HUES64 (cell line): ENCODE data around the gene SCARF1. TPM values are rescaled to one million over a fixed set of nuclear protein-coding genes. Genes with fewer than 3 reads are reported as not detected.
"Not testable (repeated sequence)": the region's sequence is repeated elsewhere in the genome, so short reads cannot be mapped to it uniquely, and the experiment has no call there.

Source experiments
- H3K27ac ChIP-seq: 2 replicates; pipeline ENCODE4 v1.7.0; 2013; ENCODE audit warnings: low read depth, low read length, inconsistent platforms
- H3K27me3 ChIP-seq: 2 replicates; pipeline ENCODE4 v1.6.1; 2013; ENCODE audit warnings: mild to moderate bottlenecking, low read length; ENCODE audit not compliant: insufficient read depth
- H3K36me3 ChIP-seq: 2 replicates; pipeline ENCODE4 v1.6.1; 2013; ENCODE audit warnings: mild to moderate bottlenecking, low read length; ENCODE audit not compliant: insufficient read depth
- H3K4me1 ChIP-seq: 2 replicates; pipeline ENCODE4 v1.6.1; 2013; ENCODE audit warnings: mild to moderate bottlenecking, low read length, moderate library complexity; ENCODE audit not compliant: insufficient read depth
- H3K4me3 ChIP-seq: 2 replicates; pipeline ENCODE4 v1.5.1; 2013; ENCODE audit warnings: mild to moderate bottlenecking, low read length, moderate library complexity
- H3K9ac ChIP-seq: 2 replicates; pipeline ENCODE4 v1.6.1; 2013; ENCODE audit warnings: mild to moderate bottlenecking, low read depth, low read length
- H3K9me3 ChIP-seq: 2 replicates; pipeline ENCODE4 v1.6.1; 2013; ENCODE audit warnings: low read depth, low read length; ENCODE audit not compliant: insufficient read depth
- WGBS: fragments of 150-250, 120-280 bp; methylation state at CpG from one replicate; pipeline ENCODE4 v1.1.7; 2013; ENCODE audit warnings: missing lambda C conversion rate; 5-methylcytosine and 5-hydroxymethylcytosine counted together
- polyA plus RNA-seq, 2 experiments: library from polyadenylated mRNA; stranded (reverse); fragments of 50-300 nt; gene quantifications; one replicate each; pipeline ENCODE4 v1.2.3, GENCODE V29; 2013

Gene SCARF1, protein sequence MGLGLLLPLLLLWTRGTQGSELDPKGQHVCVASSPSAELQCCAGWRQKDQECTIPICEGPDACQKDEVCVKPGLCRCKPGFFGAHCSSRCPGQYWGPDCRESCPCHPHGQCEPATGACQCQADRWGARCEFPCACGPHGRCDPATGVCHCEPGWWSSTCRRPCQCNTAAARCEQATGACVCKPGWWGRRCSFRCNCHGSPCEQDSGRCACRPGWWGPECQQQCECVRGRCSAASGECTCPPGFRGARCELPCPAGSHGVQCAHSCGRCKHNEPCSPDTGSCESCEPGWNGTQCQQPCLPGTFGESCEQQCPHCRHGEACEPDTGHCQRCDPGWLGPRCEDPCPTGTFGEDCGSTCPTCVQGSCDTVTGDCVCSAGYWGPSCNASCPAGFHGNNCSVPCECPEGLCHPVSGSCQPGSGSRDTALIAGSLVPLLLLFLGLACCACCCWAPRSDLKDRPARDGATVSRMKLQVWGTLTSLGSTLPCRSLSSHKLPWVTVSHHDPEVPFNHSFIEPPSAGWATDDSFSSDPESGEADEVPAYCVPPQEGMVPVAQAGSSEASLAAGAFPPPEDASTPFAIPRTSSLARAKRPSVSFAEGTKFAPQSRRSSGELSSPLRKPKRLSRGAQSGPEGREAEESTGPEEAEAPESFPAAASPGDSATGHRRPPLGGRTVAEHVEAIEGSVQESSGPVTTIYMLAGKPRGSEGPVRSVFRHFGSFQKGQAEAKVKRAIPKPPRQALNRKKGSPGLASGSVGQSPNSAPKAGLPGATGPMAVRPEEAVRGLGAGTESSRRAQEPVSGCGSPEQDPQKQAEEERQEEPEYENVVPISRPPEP
- polyA plus RNA-seq (2013, experiment 1 of 2): 0.90 TPM
- 1.2 TPM for polyA plus RNA-seq (2013, experiment 2 of 2)

DNA sequence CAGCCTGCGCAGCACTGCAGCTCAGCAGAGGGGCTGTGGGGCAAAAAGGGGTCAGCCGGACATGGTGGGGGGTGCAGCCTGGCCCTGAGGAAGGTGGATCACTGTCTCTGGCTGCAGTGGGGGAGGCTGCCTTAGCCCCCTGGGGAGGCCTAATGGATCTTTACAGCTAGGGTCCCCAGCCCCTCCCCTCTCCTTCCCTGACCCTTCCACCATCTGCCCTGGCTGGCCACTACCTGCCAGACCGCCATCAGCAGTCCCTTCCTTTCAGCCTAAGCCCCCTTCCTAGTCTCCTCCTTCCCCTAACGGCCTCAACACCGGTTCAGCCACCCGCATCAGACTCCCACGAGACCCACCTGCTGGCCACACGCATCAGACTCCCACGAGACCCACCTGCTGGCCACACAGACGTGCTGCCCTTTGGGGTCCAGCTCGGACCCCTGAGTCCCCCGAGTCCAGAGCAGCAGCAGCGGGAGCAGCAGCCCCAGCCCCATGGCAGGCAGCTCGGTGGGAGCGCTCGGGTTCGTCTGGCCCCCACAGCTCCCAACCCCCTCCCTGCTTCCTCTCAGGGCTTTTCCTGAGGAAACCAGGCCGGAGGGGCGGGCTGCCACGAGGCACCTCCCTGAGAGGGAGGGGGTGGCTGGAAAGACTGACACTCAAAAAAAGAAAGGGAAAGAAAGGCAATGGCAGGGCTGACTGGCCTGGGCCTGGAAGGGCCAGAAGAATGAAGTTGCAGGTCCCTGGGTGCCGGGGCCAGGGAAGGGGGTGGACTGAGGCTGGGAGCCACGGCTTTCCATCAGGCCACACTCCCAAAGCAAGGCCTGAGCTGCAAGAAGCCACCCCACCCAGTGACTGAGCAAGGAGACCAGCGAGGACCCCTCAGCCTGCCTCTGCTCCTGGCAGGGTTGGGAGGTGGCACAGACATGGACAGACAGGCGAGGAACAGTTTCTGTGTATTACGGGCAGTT, at the start of gene SCARF1:
TSS of gene SCARF1 (minus strand) at position 526 of the 965 bp plus-strand sequence. CDS start at position 491, 35 bp downstream.
- no peak within 1 kb of the TSS for H3K4me3 ChIP-seq
- H3K36me3 ChIP-seq: peaks cover 4% of the 10 kb centered on the region
- no peak within 1 kb of the TSS for H3K9ac ChIP-seq
- H3K27me3 ChIP-seq: peaks cover 17% of the 10 kb centered on the region
- H3K9me3 ChIP-seq: no peaks in the 10 kb centered on the region
- no peak within 1 kb of the TSS for H3K27ac ChIP-seq
- 0 out of 2 replicates have a peak, but pooled peaks cover 19% of the 10 kb centered on the region for H3K4me1 ChIP-seq
- 54% methylated on average over 25 of the region's 25 CpGs for WGBS

- Histone ChIP-seq H3K27me3 (no peaks in the 10 kb centered on the region), H3K9me3 (0 out of 2 replicates have a peak, but pooled peaks cover 4% of the 10 kb centered on the region), H3K4me1 (no peaks in the 10 kb centered on the region), H3K9ac (no peak overlapping the region), H3K36me3 (no peaks in the 10 kb centered on the region), H3K27ac (no peak overlapping the region), H3K4me3 (no peak overlapping the region)
- WGBS: 83% methylated on average over 7 of the region's 7 CpGs
Measured at GRCh38 chr17:1693339-1693738, 47.8 kb upstream of the SCARF1 start.

- 97% methylated on average over 2 of the region's 8 CpGs for WGBS
- Histone ChIP-seq H3K36me3 (no peaks in the 10 kb centered on the region), H3K27me3 (no peaks in the 10 kb centered on the region), H3K4me1 (no peaks in the 10 kb centered on the region), H3K9me3 (0 out of 2 replicates have a peak, but pooled peaks cover 4% of the 10 kb centered on the region), H3K9ac (no peak overlapping the region), H3K27ac (no peak overlapping the region), H3K4me3 (no peak overlapping the region)
Measured at GRCh38 chr17:1690544-1691221, 45.2 kb upstream of the SCARF1 start.

- WGBS: no CpG with 5 or more reads among the region's 6 CpGs
- H3K9ac ChIP-seq, H3K36me3 ChIP-seq, H3K9me3 ChIP-seq, H3K27me3 ChIP-seq, H3K27ac ChIP-seq, H3K4me3 ChIP-seq, H3K4me1 ChIP-seq: not testable (repeated sequence)
Measured at GRCh38 chr17:1688405-1688804, 42.9 kb upstream of the SCARF1 start.

GRCh38 chr17:1686086-1686485, 40.6 kb upstream of the SCARF1 start:
- Histone ChIP-seq H3K4me3 (no peak overlapping the region), H3K4me1 (no peaks in the 10 kb centered on the region), H3K36me3 (peaks cover 25% of the 10 kb centered on the region), H3K9me3 (0 out of 2 replicates have a peak, but pooled peaks cover 4% of the 10 kb centered on the region), H3K27me3 (no peaks in the 10 kb centered on the region), H3K9ac (no peak overlapping the region), H3K27ac (no peak overlapping the region)
- WGBS: 89% methylated on average over 7 of the region's 7 CpGs

GRCh38 chr17:1684378-1685189, 39.1 kb upstream of the SCARF1 start, which contains the start of gene PRPF8:
TSS of gene PRPF8 (minus strand) at chr17:1684867. CDS start at chr17:1684571, 296 bp downstream.
- Histone ChIP-seq H3K4me1 (no peaks in the 10 kb centered on the region), H3K36me3 (peaks cover 40% of the 10 kb centered on the region), H3K9me3 (no peaks in the 10 kb centered on the region), H3K27me3 (no peaks in the 10 kb centered on the region), H3K4me3 (peak within 1 kb of the TSS; percentile 94), H3K9ac (peak within 1 kb of the TSS; percentile 81), H3K27ac (peak within 1 kb of the TSS; percentile 84)
- WGBS: under 1% methylated on average over 72 of the region's 72 CpGs

DNA sequence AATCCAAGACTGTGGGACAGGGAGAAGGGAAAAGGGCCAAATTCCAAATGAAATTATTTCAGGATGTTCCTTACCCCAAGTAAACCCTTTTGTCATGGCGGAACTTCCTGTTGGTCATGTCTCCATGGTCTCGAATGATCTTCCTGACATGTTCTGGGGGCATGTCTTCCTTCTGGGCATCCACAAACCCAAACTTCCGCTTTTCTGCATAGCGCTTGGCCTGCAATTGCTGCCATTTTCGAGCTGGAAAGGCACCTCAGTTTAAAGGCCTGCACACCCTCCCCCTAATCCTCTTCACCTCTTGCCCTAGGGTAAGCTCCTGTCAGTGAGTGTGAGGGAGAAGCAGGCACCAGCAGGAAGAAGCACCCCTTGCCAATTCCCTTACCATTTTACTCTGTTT, 37.9 kb upstream of the SCARF1 start:
- no peak overlapping the region for H3K27ac ChIP-seq
- H3K9ac ChIP-seq: no peak overlapping the region
- no peaks in the 10 kb centered on the region for H3K27me3 ChIP-seq

GRCh38 chr17:1676401-1676800, 30.9 kb upstream of the SCARF1 start:
- Histone ChIP-seq H3K4me3 (no peak overlapping the region), H3K9me3 (no peaks in the 10 kb centered on the region), H3K4me1 (no peaks in the 10 kb centered on the region), H3K9ac (no peak overlapping the region), H3K27ac (no peak overlapping the region), H3K27me3 (no peaks in the 10 kb centered on the region), H3K36me3 (peaks cover 97% of the 10 kb centered on the region)
- 93% methylated on average over 13 of the region's 13 CpGs for WGBS

More for the DNA sequence above, 37.9 kb upstream of the SCARF1 start:
- 93% methylated on average over 5 of the region's 5 CpGs for WGBS
- H3K9me3 ChIP-seq: no peaks in the 10 kb centered on the region
- H3K36me3 ChIP-seq: peaks cover 51% of the 10 kb centered on the region
- H3K4me3 ChIP-seq: peak overlapping the region; percentile 94
- no peaks in the 10 kb centered on the region for H3K4me1 ChIP-seq

GRCh38 chr17:1673041-1673785, 27.7 kb upstream of the SCARF1 start:
- H3K9me3 ChIP-seq: no peaks in the 10 kb centered on the region
- no peak overlapping the region for H3K9ac ChIP-seq
- 96% methylated on average over 26 of the region's 26 CpGs for WGBS
- H3K36me3 ChIP-seq: peaks cover 92% of the 10 kb centered on the region
- H3K4me1 ChIP-seq: no peaks in the 10 kb centered on the region
- no peak overlapping the region for H3K4me3 ChIP-seq
- no peaks in the 10 kb centered on the region for H3K27me3 ChIP-seq
- no peak overlapping the region for H3K27ac ChIP-seq
